Left lobe of liver (tissue), 1 donor: ENCODE data around the gene FKBP2. TPM values are rescaled to one million over a fixed set of nuclear protein-coding genes. Genes with fewer than 3 reads are reported as not detected.

Experiments used
- total RNA-seq: library from RNA; stranded (reverse); gene quantifications from one replicate; pipeline ENCODE4 v1.2.1, GENCODE V29; 2021
- donor health status: DM: no; HTN: yes; CAD: no.

Gene FKBP2
- total RNA-seq, 1 donor from 2014 or later = 82.6 TPM

Other genes with a start within 250 kb of the FKBP2 start
- not detected for gene FLRT1, start 205.2 kb upstream of the FKBP2 start, total RNA-seq
- 35.2 TPM for gene MACROD1, start 75.0 kb upstream of the FKBP2 start, total RNA-seq
- gene STIP1, start 54.9 kb upstream of the FKBP2 start, total RNA-seq = 33.9 TPM
- 9.7 TPM for gene FERMT3, start 34.4 kb upstream of the FKBP2 start, total RNA-seq
- gene TRPT1, start 14.9 kb upstream of the FKBP2 start, total RNA-seq = 22.2 TPM
- gene NUDT22, start 14.8 kb upstream of the FKBP2 start, total RNA-seq = 52.5 TPM
- gene DNAJC4, start 10.5 kb upstream of the FKBP2 start, total RNA-seq = 28.2 TPM
- gene VEGFB, start 6.5 kb upstream of the FKBP2 start, total RNA-seq = 20.8 TPM
- 50.1 TPM for gene PPP1R14B, start 5.8 kb downstream of the FKBP2 start, total RNA-seq
- gene PLCB3, start 10.4 kb downstream of the FKBP2 start, total RNA-seq = 6.8 TPM
- gene BAD, start 43.6 kb downstream of the FKBP2 start, total RNA-seq = 36.0 TPM
- 26.8 TPM for gene GPR137, start 44.8 kb downstream of the FKBP2 start, total RNA-seq
- not detected for gene KCNK4, start 50.2 kb downstream of the FKBP2 start, total RNA-seq
- gene CATSPERZ, start 59.3 kb downstream of the FKBP2 start, total RNA-seq = not detected
- gene ESRRA, start 64.4 kb downstream of the FKBP2 start, total RNA-seq = 53.6 TPM
- 59.1 TPM for gene TRMT112, start 76.5 kb downstream of the FKBP2 start, total RNA-seq
- 96.4 TPM for gene PRDX5, start 77.0 kb downstream of the FKBP2 start, total RNA-seq
- gene CCDC88B, start 99.1 kb downstream of the FKBP2 start, total RNA-seq = 4.0 TPM
- 9.8 TPM for gene RPS6KA4, start 118.1 kb downstream of the FKBP2 start, total RNA-seq